ENCODE results near the gene PIEZO1. TPM values are rescaled to one million over a fixed set of nuclear protein-coding genes. Genes with fewer than 3 reads are reported as not detected.

The PIEZO1 gene
- total and polyA plus RNA-seq, 9 of the 15 experiments (the other 6 are each of a cell fraction or from before 2014, with no cell fraction given) = 3.6 to 432 (median 131) TPM

- 0 out of 2 replicates have a peak, but pooled peaks have one; percentile 65 for TF ChIP-seq THAP12 (CRISPR knock-in tag; IDR thresholded peaks at IDR 0.05)
- no peak for TF ChIP-seq FOXM1 (IDR thresholded peaks at IDR 0.05; ENCODE audit: low read depth)
- peak; percentile 80; the same call in 1 of the 2 replicates for TF ChIP-seq FOXM1 (CRISPR knock-in tag; IDR thresholded peaks at IDR 0.05; ENCODE audit: low read depth)
- peak; percentile 4; the same call in 1 of the 2 replicates for TF ChIP-seq ZBTB17 (CRISPR knock-in tag; IDR thresholded peaks at IDR 0.05)
- TF ChIP-seq MECOM (CRISPR knock-in tag; IDR thresholded peaks at IDR 0.05) = no peak
- 0 out of 2 replicates have a peak, but pooled peaks have one; percentile 3 for TF ChIP-seq ETV1 (tag; conservative IDR thresholded peaks at IDR 0.05; ENCODE audit: low read depth)
- TF ChIP-seq AFF4 (CRISPR knock-in tag; IDR thresholded peaks at IDR 0.05) = 0 out of 2 replicates have a peak, but pooled peaks have one; percentile 32
- TF ChIP-seq CREB1 (IDR thresholded peaks at IDR 0.05) = no peak
- no peak for TF ChIP-seq CREB1 (CRISPR knock-in tag; IDR thresholded peaks at IDR 0.05)
- no peak for TF ChIP-seq PRPF4 (IDR thresholded peaks at IDR 0.05; ENCODE audit: insufficient read depth, low read depth, low read length, poor library complexity, severe bottlenecking)
- TF ChIP-seq CREB3L1 (IDR thresholded peaks at IDR 0.05; ENCODE audit: borderline replicate concordance, low read depth) = 0 out of 2 replicates have a peak, but pooled peaks have one; percentile 5
- no peak for TF ChIP-seq TAL1 (IDR thresholded peaks at IDR 0.05)
- peak; percentile 17; the same call in 1 of the 2 replicates for TF ChIP-seq ZNF263 (CRISPR knock-in tag; IDR thresholded peaks at IDR 0.05; ENCODE audit: borderline replicate concordance)
- no peak for TF ChIP-seq FOXJ2 (tag; IDR thresholded peaks at IDR 0.05)
Observed at GRCh38 chr16:88771294-88771772, 13.7 kb downstream of the PIEZO1 start (continued).
